Breast epithelium (tissue), 4 donors: ENCODE results near the gene NSMCE1. TPM values are rescaled to one million over a fixed set of nuclear protein-coding genes. Genes with fewer than 3 reads are reported as not detected.

Experiments used
- DNase-seq, 2 donors: peaks; one replicate each; pipeline ENCODE4 v3.0.0-alpha.2; 2019; ENCODE audit warnings: low spot score in 2 of 2
- H3K27ac ChIP-seq, 2 donors: fragments of 200-600 bp; sonication (generic) in 1 of 2; one replicate each; pipeline ENCODE4 v1.5.1; 2016 to 2019; ENCODE audit warnings: mild to moderate bottlenecking in 1 of 2
- H3K27me3 ChIP-seq, 2 donors: fragments of 200-600 bp; sonication (generic) in 1 of 2; one replicate each; pipeline versions ENCODE4 v1.5.1 to v1.6.0; 2017 to 2019; ENCODE audit warnings: control low read depth in 1 of 2, mild to moderate bottlenecking in 1 of 2
- H3K36me3 ChIP-seq: fragments of 200-600 bp; one replicate; pipeline ENCODE4 v1.5.1; 2019
- H3K4me1 ChIP-seq, 2 donors: fragments of 200-600 bp; sonication (generic); one replicate each; pipeline ENCODE4 v1.5.1; 2016 to 2019; ENCODE audit warnings: control low read depth in 1 of 2
- H3K4me3 ChIP-seq, 3 donors: fragments of 200-600 bp; sonication (generic); 1 replicate in 2 of 3; 2 replicates in 1 of 3; pipeline ENCODE4 v1.5.1; 2016 to 2019; ENCODE audit warnings: mild to moderate bottlenecking in 3 of 3, moderate library complexity in 2 of 3
- H3K9me3 ChIP-seq, 2 donors: fragments of 200-600 bp; sonication (generic) in 1 of 2; one replicate each; pipeline ENCODE4 v1.5.1; 2016 to 2019; ENCODE audit warnings: control low read depth in 1 of 2
- CTCF ChIP-seq, 3 donors: fragments of 450-650 bp; IDR thresholded peaks; one replicate each; pipeline ENCODE4 v1.5.1; 2016 to 2017; ENCODE audit warnings: antibody characterized with exemption in 3 of 3, mild to moderate bottlenecking in 3 of 3, moderate library complexity in 3 of 3
- POLR2A ChIP-seq: fragments of 450-650 bp; IDR thresholded peaks from one replicate; pipeline ENCODE4 v1.6.1; 2016; ENCODE audit warnings: antibody characterized with exemption, mild to moderate bottlenecking, moderate library complexity
- POLR2AphosphoS5 ChIP-seq, 3 donors: sonication (generic); formaldehyde crosslinking; IDR thresholded peaks; one replicate each; pipeline ENCODE4 v1.6.1; 2017; ENCODE audit warnings: antibody characterized with exemption in 3 of 3
- intact Hi-C: fragments of 100-400 bp; cut with DNase I; formaldehyde crosslinking; loops from one replicate; pipeline ENCODE4 v1.15.1; 2023; ENCODE audit warnings: low total_unique reads
- total RNA-seq, 3 donors: library from RNA; depleted of rRNA; stranded (reverse); fragments of >200 nt; gene quantifications; one replicate each; pipeline ENCODE4 v1.1.0, GENCODE V29; 2016

The NSMCE1 gene
- total RNA-seq, 3 donors from 2014 or later = 32.4 to 54.6 (median 51.8) TPM

GRCh38 chr16:27287051-27287811 is 18.7 kb upstream of the NSMCE1 start:
- Histone ChIP-seq H3K4me1 (no peaks in the 10 kb centered on the region), H3K4me3 (no peak overlapping the region), H3K27ac (peak overlapping the region; percentile 58 to 69), H3K27me3 (no peaks in the 10 kb centered on the region), H3K9me3 (no peaks in the 10 kb centered on the region), H3K36me3 (no peaks in the 10 kb centered on the region)
- no peak for DNase-seq
- intact Hi-C loops = no loop called here
- no peak for TF ChIP-seq POLR2AphosphoS5 (IDR thresholded peaks at IDR 0.05)
- no peak for TF ChIP-seq CTCF (IDR thresholded peaks at IDR 0.05)
- no peak for TF ChIP-seq POLR2A

- DNase-seq = no peak
- intact Hi-C loops = no loop called here
- Histone ChIP-seq H3K27me3 (no peaks in the 10 kb centered on the region), H3K9me3 (no peaks in the 10 kb centered on the region), H3K27ac (peak overlapping the region; percentile 58 to 69), H3K4me1 (no peaks in the 10 kb centered on the region), H3K36me3 (no peaks in the 10 kb centered on the region), H3K4me3 (no peak overlapping the region)
- TF ChIP-seq CTCF (IDR thresholded peaks at IDR 0.05) (no peak), POLR2A (no peak), POLR2AphosphoS5 (IDR thresholded peaks at IDR 0.05) (no peak)
Measured at GRCh38 chr16:27286451-27286850, 17.9 kb upstream of the NSMCE1 start.

- peak overlapping the region; percentile 58 to 69 for H3K27ac ChIP-seq
- no peaks in the 10 kb centered on the region for H3K9me3 ChIP-seq
- no peaks in the 10 kb centered on the region for H3K36me3 ChIP-seq
- no peak overlapping the region for H3K4me3 ChIP-seq
- no peaks in the 10 kb centered on the region for H3K27me3 ChIP-seq
- TF ChIP-seq CTCF (IDR thresholded peaks at IDR 0.05) (no peak), POLR2AphosphoS5 (IDR thresholded peaks at IDR 0.05) (no peak), POLR2A (no peak)
- no peaks in the 10 kb centered on the region for H3K4me1 ChIP-seq
- no peak for DNase-seq
- intact Hi-C loops = no loop called here
Measured at GRCh38 chr16:27285676-27286196, 17.2 kb upstream of the NSMCE1 start.

- Histone ChIP-seq H3K27ac (no peak overlapping the region), H3K9me3 (no peaks in the 10 kb centered on the region), H3K36me3 (no peaks in the 10 kb centered on the region), H3K4me1 (no peaks in the 10 kb centered on the region), H3K4me3 (no peak overlapping the region), H3K27me3 (no peaks in the 10 kb centered on the region)
- DNase-seq = no peak
- TF ChIP-seq POLR2A = no peak
- no peak for TF ChIP-seq CTCF (IDR thresholded peaks at IDR 0.05)
- no peak for TF ChIP-seq POLR2AphosphoS5 (IDR thresholded peaks at IDR 0.05)
- intact Hi-C loops = no loop called here
Measured at GRCh38 chr16:27284865-27285675, 16.5 kb upstream of the NSMCE1 start.

GRCh38 chr16:27281243-27281642 is 12.7 kb upstream of the NSMCE1 start:
- intact Hi-C loops = no loop called here
- Histone ChIP-seq H3K27me3 (no peaks in the 10 kb centered on the region), H3K36me3 (no peaks in the 10 kb centered on the region), H3K27ac (no peak overlapping the region), H3K4me3 (no peak overlapping the region), H3K9me3 (no peaks in the 10 kb centered on the region), H3K4me1 (no peaks in the 10 kb centered on the region)
- no peak for DNase-seq
- TF ChIP-seq POLR2A (no peak), POLR2AphosphoS5 (IDR thresholded peaks at IDR 0.05) (no peak), CTCF (IDR thresholded peaks at IDR 0.05) (no peak)
